Right ventricle myocardium inferior (tissue), 1 donor: Measurements from ENCODE around the gene SOCS2. TPM values are rescaled to one million over a fixed set of nuclear protein-coding genes. Genes with fewer than 3 reads are reported as not detected.

Experiments
- ATAC-seq: fragments of 200-7000 bp; cut with Tn5 transposase; one replicate; pipeline ENCODE4 v1.9.1; 2020; ENCODE audit warnings: mild to moderate bottlenecking, moderate library complexity
- DNase-seq: peaks from one replicate; pipeline ENCODE4 v3.0.0; 2021; ENCODE audit errors: missing footprints
- intact Hi-C: fragments of 100-400 bp; cut with DNase I; formaldehyde crosslinking; loops from one replicate; pipeline ENCODE4 v1.11.0; 2022
- total RNA-seq: library from RNA; stranded (reverse); fragmentation: NEBNext Ultra II Directional; extraction: Animal tissue kit (Norgen Biotek cat#: 25700); gene quantifications from one replicate; pipeline ENCODE4 v1.2.1, GENCODE V29; 2021
- donor health status: DM: no; HTN: yes; CAD: no; lungs with severe emphysema.

SOCS2 gene
- total RNA-seq, 1 donor from 2014 or later, result 7.2 TPM

- intact Hi-C loops, result no loop called here
- ATAC-seq, result no peak
- no peak for DNase-seq
These were observed 12.8 kb downstream of the SOCS2 start for GRCh38 chr12:93585247-93585646.

- no peak for DNase-seq
- no peak for ATAC-seq
- intact Hi-C loops, result no loop called here
These were observed 15.1 kb downstream of the SOCS2 start for GRCh38 chr12:93587611-93588010.

DNA sequence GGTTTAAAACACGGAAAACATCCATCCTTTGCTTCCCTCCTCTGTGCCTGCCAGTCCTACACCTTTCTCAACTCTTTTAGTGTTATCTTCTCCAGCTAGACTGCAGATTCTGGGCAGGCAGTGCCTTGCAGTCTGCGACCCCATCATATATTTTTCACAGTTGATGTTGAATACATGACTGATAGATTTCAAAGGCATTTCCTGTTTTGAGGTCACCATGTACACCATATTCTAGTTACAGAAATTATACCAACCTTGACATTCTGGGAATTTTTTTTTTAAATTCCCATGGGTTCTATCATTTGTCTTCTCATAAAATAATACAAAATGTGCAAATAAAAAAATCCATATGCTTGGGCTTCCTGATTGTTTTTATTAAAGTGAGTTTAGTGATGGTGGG, 16.6 kb downstream of the SOCS2 start:
- DNase-seq (no peak), ATAC-seq (no peak)
- intact Hi-C loops, result no loop called here

GRCh38 chr12:93591137-93591868, 18.8 kb downstream of the SOCS2 start:
- ATAC-seq (peak; percentile 97), DNase-seq (peak; percentile 92)
- intact Hi-C loops, result loop anchor here (2.0 to 5.0 kb wide), 3 partner anchors 21 to 151 kb away; partner anchors contain the start of gene CRADD

GRCh38 chr12:93592641-93593406, 20.3 kb downstream of the SOCS2 start:
- intact Hi-C loops, result loop anchor here (5.0 kb wide), 2 partner anchors 84 to 149 kb away; partner anchors contain the start of gene CRADD
- DNase-seq, result no peak
- ATAC-seq, result no peak

DNA sequence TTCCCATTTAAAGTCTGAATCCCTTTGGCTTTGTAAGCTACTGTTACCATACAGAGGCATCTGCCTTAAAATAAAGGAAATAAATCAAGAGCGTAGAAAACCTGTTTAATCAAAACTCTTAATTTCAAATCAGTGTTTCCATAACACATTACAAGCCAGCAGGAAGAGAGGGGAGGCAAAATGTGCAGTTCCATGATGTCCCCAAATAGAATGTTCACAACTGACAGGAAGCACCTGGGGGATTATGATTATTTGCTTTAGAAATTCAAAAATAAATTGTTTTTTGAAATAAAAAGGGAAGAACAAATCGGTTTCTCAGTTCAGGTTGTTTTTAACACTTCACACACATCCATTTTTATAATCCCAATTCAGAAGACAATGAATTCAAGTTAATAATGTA, 21.4 kb downstream of the SOCS2 start:
- intact Hi-C loops, result loop anchor here (1.0 to 5.0 kb wide), 3 partner anchors 21 to 148 kb away; partner anchors contain the start of gene CRADD
- no peak for DNase-seq
- ATAC-seq, result no peak

DNA sequence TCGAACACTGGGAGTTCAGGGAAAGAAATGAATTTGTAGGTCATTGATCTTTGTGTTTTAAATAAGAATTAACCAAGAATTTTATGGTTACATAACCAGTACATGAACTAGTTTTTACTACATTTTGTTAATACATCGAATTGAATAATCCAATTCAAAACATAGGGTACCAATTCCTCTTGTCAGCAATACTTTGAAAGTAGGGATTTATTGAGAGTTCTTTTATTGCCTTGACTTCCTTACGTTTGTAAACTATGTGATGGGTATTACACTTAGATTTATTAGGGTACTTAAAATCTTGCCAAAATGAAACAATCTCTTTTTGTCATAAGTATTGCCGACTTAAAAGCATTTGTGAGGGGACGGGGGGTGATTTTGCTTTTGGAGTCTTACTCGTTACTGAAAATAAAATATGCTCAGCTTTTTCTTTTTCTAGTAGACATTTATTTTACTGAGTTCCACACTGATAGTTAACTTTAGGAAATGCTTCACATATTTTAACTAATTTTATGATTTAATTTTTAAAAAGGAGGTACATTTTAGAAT, 22.4 kb downstream of the SOCS2 start:
- intact Hi-C loops, result loop anchor here (1.0 to 5.0 kb wide), 3 partner anchors 22 to 147 kb away; partner anchors contain the start of gene CRADD
- no peak for DNase-seq

DNA sequence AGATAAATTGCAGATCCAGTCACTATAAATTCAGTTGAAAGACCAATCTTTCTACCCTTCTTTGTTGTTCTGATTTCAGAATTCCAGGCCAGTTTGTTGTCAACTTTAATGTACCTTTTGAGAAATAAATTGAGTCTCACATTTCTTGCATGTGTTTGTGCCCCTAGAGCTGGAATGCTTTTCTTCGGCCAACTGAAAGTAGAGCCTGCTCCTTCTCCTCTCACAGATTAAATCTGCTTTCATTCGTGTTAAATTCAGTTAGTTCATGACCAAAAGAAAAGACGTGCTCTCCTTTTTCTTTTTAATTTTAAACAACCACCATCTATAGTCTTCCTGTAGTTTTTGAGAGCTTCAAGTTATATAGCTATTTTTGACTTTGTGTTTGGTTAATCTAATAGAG, 22.9 kb downstream of the SOCS2 start:
- no peak for ATAC-seq
- intact Hi-C loops, result no loop called here
- DNase-seq, result no peak

More for the DNA sequence above, 22.4 kb downstream of the SOCS2 start:
- ATAC-seq, result no peak

DNA sequence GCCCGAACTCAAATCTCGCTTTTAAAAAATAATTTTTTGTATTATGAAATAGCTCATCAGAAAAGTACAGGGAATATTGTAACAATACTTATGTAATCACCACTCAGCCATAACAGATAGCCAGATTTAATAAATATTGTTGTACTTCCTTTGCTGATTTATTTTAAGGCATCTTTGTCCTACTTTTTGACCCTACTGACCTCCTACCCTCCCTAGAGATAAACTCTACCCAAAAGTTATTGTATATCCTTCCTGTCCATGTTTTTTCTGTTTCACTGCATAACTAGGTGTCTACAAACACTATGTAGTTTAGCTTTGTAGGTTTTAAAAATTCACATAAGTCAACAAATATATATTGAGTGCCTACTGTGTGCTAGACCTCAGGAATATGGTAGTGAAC, 25.1 kb downstream of the SOCS2 start:
- intact Hi-C loops, result no loop called here
- DNase-seq, result no peak
- no peak for ATAC-seq

DNA sequence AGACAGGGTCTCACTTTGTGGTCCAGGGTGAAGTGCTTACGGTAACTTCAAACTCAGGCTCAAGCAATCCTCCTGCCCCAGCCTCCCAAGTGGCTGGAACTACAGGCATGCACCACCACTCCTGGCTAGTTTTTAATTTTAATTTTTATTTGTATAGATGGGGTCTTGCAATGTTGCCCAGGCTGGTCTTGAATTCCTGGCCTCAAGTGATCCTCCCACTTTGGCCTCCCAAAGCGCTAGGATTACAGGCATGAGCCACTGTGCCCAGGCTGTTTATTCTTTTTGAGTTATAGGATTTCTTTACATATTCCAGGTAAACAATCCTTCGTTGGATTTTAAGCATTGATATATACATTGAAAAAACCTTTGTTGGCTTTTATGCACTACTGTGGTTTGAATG, 26.7 kb downstream of the SOCS2 start:
- ATAC-seq, result no peak
- intact Hi-C loops, result no loop called here
- DNase-seq, result no peak

DNA sequence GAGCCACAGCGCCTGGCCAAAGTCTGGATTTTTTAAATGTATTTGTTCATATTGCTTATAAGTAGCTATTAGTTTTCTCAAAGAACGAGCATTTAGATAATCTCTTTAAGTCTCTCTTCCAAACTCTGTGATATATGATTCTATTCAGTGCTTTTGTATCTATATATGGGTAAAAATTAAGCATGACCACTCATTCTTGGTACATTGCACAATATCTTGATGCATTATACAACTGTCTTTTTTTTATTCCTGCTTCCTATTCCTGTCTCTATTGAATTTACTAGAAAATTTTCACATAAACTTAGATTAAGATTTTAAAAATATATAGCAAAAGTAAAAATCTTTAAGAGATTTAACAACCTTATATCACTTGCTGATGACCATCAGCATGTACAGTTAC, 29.1 kb downstream of the SOCS2 start:
- intact Hi-C loops, result no loop called here
- no peak for DNase-seq

DNA sequence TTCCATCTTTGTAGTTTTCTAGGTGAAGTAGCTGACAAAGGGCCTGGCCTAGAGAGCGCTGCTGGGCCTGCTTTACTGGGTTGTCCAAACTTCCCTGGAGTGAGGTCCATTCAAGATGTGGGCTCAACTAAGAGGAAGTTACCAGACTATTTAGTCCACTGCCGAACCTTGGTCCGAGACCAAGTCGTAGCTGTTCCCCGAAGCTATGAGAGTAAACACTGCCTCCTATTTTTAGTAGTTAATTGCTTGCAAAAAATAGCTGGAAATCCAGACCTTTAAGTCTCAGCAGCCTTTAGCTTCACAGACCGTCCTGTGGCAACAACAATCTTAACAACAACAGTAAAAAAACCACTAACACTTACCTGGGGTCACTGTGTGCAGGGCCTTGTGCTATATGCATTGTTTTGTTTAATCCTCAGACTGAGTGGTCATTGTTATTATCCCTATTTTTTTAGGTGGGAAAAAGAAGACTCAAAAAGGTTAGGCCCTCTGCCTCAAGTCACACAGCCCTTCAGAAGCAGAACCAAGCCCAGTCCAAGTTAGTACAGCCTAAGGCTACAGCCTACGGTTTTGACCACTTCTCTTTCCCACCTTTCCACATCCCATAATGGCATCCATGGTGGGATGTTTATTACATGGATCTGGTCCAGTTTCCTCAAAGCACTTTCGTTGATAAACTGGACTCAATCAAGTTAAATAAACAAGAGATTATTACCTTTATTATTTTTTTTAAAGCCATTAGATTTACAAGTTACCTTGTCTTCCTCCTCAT, 30.6 kb downstream of the SOCS2 start:
- DNase-seq, result no peak
- ATAC-seq, result peak; percentile 39
- intact Hi-C loops, result no loop called here

More for the DNA sequence above, 29.1 kb downstream of the SOCS2 start:
- no peak for ATAC-seq

GRCh38 chr12:93603762-93604161, 31.3 kb downstream of the SOCS2 start:
- intact Hi-C loops, result no loop called here
- ATAC-seq (no peak), DNase-seq (no peak)

DNA sequence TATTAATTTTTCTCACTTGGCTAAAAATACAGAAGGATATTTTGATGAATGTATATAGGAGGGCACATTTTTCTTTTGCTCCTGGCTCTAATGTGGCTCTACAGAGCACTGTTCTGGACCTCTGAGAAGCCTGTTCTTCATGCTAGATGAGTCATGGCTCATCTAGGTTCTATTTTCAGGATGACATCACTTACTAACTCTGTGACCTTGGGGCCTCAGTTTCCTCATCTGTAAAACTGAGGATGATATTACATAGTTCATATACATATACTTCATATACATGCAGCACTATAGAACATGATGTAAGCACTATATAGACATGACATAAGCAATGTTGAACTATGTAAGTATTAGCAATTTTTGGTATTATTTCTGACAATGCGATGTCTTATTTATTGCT, 35.8 kb downstream of the SOCS2 start:
- intact Hi-C loops, result no loop called here
- no peak for ATAC-seq
- no peak for DNase-seq

DNA sequence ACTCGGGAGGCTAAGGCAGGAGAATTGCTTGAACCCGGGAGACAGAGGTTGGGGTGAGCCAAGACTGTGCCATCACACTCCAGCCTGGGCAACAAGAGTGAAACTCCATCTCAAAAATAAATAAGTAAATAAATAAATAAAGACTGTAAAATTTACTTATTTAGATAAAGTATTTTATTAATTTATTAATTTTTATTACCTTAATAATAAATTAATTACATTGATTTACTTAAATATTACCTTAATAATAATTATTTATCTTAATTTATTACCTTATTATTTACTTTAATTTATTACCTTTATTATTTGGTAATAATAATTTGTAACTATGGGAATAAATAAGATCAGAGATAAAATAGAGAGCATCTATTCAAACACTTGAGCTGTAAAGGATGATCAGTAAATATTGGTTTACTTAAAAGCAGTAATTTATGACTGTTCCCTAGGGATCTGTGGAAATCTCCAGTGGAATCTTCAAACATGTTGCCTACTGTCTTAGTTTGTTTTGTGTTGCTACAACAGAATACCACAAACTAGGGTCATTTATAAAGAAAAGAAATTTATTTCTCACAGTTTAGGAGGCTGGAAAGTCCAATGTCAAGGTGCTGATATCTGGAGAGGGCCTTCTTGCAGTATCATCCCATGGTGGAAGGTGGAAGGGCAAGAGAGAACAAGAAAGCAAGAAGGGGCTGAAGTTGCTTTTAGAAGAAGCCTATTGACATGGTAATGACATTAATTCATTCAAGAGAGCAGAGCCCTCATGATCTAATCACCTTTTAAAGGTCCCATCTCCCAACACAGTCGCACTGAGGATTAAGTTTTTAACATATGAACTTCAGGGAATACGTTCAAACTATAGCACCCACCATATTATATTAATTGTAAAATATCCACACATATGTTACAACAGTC, 37.1 kb downstream of the SOCS2 start:
- ATAC-seq, result no peak
- no peak for DNase-seq
- intact Hi-C loops, result loop anchor here (5.0 kb wide), 1 partner anchor 53 kb away; no protein-coding TSS in a partner anchor

GRCh38 chr12:93612776-93613175, 40.3 kb downstream of the SOCS2 start:
- DNase-seq (no peak), ATAC-seq (peak; percentile 24)
- intact Hi-C loops, result loop anchor here (5.0 kb wide), 1 partner anchor 50 kb away; no protein-coding TSS in a partner anchor

GRCh38 chr12:93614917-93615596, 42.6 kb downstream of the SOCS2 start:
- peak; percentile 71 for ATAC-seq

More at GRCh38 chr12:93614917-93615596, 42.6 kb downstream of the SOCS2 start:
- no peak for DNase-seq
- intact Hi-C loops, result loop anchor here (5.0 kb wide), 1 partner anchor 47 kb away; no protein-coding TSS in a partner anchor
